GM13977 (cell line): Measurements from ENCODE around the gene DNAJA2.

Source experiments
- DNase-seq: peaks from one replicate; pipeline ENCODE4 v3.0.0; 2012; ENCODE audit warnings: low spot score
- in situ Hi-C: fragments of 300-500 bp; cut with MboI; formaldehyde crosslinking; loops from one replicate; pipeline ENCODE4 v1.12.0; 2022; ENCODE audit warnings: low sequenced_read_pairs, low pct_unique_long_range_greater_than_20kb, mixed read lengths, inconsistent platforms; ENCODE audit not compliant: unreplicated experiment
- TF ChIP-seq, protein P1 (sequence below): IDR thresholded peaks from 2 replicates; pipeline ENCODE4 v1.5.1; 2012; ENCODE audit warnings: mild to moderate bottlenecking, control low read depth; ENCODE audit not compliant: insufficient read depth; ENCODE audit errors: extremely low read depth, missing control alignments

Gene DNAJA2

DNA sequence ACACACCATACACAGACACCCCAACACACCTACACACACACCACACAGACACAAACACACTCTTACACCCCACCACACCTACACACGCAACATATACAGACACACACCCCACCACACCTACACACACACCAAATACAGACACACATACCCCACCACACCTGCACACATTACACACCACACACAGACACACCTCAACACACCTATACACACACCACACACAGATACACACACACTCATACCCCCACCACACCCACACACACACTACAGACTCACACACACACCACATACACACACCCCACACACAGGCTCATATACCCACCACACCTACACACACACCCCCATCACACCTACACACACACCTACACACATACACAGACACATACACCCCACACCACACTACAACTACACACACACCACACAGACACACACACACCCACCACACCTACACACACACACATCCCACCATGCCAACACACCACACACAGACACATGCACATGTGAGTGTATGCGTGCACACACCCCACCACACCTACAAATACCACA lies 57.9 kb downstream of the DNAJA2 start:
- TF ChIP-seq, protein P1, sequence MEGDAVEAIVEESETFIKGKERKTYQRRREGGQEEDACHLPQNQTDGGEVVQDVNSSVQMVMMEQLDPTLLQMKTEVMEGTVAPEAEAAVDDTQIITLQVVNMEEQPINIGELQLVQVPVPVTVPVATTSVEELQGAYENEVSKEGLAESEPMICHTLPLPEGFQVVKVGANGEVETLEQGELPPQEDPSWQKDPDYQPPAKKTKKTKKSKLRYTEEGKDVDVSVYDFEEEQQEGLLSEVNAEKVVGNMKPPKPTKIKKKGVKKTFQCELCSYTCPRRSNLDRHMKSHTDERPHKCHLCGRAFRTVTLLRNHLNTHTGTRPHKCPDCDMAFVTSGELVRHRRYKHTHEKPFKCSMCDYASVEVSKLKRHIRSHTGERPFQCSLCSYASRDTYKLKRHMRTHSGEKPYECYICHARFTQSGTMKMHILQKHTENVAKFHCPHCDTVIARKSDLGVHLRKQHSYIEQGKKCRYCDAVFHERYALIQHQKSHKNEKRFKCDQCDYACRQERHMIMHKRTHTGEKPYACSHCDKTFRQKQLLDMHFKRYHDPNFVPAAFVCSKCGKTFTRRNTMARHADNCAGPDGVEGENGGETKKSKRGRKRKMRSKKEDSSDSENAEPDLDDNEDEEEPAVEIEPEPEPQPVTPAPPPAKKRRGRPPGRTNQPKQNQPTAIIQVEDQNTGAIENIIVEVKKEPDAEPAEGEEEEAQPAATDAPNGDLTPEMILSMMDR = no peak
- in situ Hi-C loops = no loop called here

DNA sequence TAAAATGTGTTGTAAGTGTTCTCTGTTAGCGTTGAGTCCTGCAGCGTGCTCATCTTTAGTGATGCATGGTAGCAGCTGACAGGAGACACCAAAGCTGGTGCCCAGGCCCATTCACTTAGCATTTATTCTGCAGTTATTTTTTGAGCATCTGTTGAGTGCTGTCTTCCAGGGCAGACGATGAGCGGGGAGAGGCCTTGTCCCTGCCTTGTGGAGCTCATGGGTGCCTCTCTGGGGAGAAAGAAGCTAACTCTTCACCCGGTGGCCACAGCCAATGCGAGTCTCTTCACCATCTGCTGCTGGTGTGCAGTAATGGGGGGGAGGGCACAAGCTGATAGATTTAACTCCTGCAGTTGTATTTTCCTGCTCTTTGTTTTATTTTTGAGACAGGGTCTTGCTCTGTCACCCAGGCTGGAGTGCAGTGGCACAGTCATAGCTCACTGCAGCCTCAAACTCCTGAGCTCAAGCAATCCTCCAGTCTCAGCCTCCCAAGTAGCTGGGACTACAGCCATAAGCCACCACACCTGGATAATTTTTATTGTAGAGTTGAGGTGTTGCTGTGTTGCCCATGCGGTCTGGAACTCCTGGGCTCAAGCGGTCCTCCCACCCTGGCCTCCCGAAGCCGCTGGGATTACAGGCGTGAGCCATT lies 58.8 kb downstream of the DNAJA2 start:
- TF ChIP-seq, protein P1 = no peak
- in situ Hi-C loops = no loop called here
- no peak for DNase-seq

More for the DNA sequence above, 57.9 kb downstream of the DNAJA2 start:
- DNase-seq = no peak

- in situ Hi-C loops = no loop called here
- TF ChIP-seq, protein P1 = no peak
- DNase-seq = no peak
Measured at GRCh38 chr16:46911650-46912049, 61.8 kb downstream of the DNAJA2 start.

DNA sequence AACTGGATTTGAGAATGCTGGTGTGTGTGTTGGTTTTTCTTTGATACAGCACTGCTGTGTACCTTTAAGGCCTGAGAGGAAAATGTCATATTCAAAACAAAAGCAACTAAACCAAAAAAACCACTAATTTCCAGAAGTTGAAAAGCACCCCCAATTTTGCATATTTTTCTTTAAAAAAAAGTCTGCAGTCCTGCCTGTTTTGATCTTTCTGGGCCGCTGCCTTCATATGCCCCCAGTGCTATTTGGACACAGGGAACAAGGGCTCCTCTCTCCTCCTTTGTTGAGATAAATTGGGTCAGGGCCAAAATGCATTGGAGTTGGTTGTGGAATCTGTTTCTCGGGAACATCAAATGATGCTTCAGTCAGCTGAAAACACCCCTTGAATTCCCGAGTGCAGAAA lies 62.4 kb downstream of the DNAJA2 start:
- DNase-seq = peak; percentile 71
- TF ChIP-seq, protein P1 = no peak
- in situ Hi-C loops = no loop called here

- in situ Hi-C loops = no loop called here
- TF ChIP-seq, protein P1 = peak; percentile 67
- peak; percentile 62 for DNase-seq
Measured at GRCh38 chr16:46908540-46909372, 64.7 kb downstream of the DNAJA2 start.

DNA sequence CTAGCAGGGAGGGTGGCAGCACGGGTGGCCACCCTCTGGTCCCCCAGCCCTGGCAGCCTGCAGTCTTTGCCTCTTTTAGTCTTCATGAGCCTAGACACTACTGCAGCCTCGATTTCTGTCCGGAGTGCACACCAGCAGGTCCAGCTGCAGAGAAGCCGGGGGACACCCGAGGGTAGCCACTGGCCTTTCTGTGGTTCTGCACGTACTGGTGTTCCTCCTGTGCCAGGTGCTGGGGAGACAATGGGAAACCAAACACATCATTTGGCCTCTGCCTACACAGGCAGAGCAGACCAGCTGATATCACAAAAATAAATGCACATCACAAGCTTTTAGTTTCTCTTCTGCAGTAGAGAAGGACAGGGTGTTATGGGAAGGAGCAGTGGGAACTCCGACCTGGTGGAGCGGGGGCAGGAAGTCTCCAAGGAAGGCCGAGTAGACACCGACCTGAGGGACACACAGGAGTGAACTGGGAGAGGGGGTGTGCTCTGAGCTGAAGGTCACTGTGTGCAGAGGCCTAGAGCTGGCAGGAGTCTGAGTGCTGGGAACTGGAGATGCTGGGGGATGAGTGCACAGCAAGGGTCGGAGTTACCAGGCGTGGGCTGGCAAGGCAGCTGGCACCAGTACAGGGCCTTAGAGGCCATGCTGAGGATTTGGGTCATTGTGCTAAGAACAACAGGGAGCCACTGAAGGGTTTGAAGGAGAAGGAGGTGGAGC lies 66.3 kb downstream of the DNAJA2 start:
- in situ Hi-C loops = no loop called here
- TF ChIP-seq, protein P1 = no peak
- no peak for DNase-seq
